Effector memory CD4-positive, alpha-beta T cell (primary cell): ENCODE data around the gene CHRM1.
A peak's percentile ranks its signal among the peaks of the same experiment; 100 is the strongest.

Source experiments
- DNase-seq, 3 donors: peaks; one replicate each; pipeline ENCODE4 v3.0.0-alpha.2; 2020
- H3K27ac ChIP-seq: 2 replicates; pipeline ENCODE4 v1.7.0; 2013; ENCODE audit warnings: mild to moderate bottlenecking, low read length, moderate library complexity; ENCODE audit not compliant: insufficient read depth, poor library complexity, severe bottlenecking
- H3K27me3 ChIP-seq: replicated peaks from 2 replicates; pipeline ENCODE4 v1.7.0; 2013; ENCODE audit warnings: mild to moderate bottlenecking, low read length; ENCODE audit not compliant: insufficient read depth, control insufficient read depth, poor library complexity, severe bottlenecking
- H3K36me3 ChIP-seq: 2 replicates; pipeline ENCODE4 v1.7.0; 2013; ENCODE audit warnings: mild to moderate bottlenecking, low read length, moderate library complexity; ENCODE audit not compliant: control insufficient read depth, insufficient read depth
- H3K4me1 ChIP-seq: 2 replicates; pipeline ENCODE4 v1.7.0; 2013; ENCODE audit warnings: low read length, mild to moderate bottlenecking; ENCODE audit not compliant: control insufficient read depth, insufficient read depth, poor library complexity, severe bottlenecking
- H3K4me3 ChIP-seq: 2 replicates; pipeline ENCODE4 v1.7.0; 2013; ENCODE audit warnings: low read length, low read depth, mild to moderate bottlenecking; ENCODE audit not compliant: insufficient read depth, poor library complexity, severe bottlenecking
- H3K9me3 ChIP-seq: 2 replicates; pipeline ENCODE4 v1.7.0; 2013; ENCODE audit warnings: mild to moderate bottlenecking, low read length, moderate library complexity; ENCODE audit not compliant: control insufficient read depth

Gene CHRM1

DNA sequence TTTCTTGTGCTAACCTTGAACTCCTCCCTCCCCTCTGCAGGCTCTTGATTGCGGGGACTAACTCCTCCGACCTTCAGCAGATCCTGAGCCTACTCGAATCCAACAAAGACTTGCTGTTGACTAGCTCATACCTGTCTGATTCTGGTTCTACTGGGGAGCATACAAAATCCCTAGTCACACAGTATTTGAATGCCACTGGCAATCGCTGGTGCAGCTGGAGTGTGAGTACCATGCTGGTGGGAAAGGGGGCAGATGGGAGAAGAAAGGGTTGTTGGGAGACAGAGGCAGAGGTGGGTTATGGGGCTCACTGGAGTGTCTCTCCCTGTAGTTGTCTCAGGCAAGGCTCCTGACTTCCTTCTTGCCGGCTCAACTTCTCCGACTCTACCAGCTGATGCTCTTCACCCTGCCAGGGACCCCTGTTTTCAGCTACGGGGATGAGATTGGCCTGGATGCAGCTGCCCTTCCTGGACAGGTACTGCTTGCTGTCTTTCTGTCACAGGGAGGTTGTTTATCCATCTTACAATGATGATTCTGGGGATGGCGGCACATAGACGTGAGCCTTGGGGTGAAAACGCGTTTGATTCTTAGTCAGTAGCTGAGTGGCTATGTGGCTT is 35.9 kb downstream of the CHRM1 start:
- DNase-seq, result no peak
- H3K36me3 ChIP-seq, result peaks cover 70% of the 10 kb centered on the region
- H3K9me3 ChIP-seq, result no peaks in the 10 kb centered on the region
- H3K27me3 ChIP-seq, result no peaks in the 10 kb centered on the region
- H3K4me1 ChIP-seq, result peaks cover 23% of the 10 kb centered on the region
- no peak overlapping the region for H3K27ac ChIP-seq
- H3K4me3 ChIP-seq, result no peak overlapping the region

DNA sequence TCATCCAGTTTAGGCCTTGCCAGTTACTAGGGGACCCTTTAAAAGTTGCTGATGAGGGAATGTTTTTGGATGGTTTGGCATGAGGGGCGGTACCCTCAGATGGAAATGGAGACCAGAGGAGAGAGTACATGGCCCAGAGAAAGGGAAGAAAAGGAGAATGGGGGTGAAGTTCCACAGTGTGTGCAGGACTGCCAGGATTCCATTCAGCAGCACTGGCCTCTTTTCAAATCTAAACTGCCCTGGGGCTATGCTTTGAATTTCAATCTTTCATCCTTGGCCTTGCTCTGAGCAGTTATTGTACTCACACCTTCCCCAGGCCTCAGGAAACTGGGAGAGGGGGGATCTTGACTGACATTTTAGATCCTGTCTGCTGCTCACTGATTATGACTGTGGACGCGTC is 37.5 kb downstream of the CHRM1 start:
- no peaks in the 10 kb centered on the region for H3K27me3 ChIP-seq
- no peaks in the 10 kb centered on the region for H3K9me3 ChIP-seq
- no peak overlapping the region for H3K27ac ChIP-seq
- DNase-seq, result no peak
- peaks cover 59% of the 10 kb centered on the region for H3K36me3 ChIP-seq
- no peak overlapping the region for H3K4me3 ChIP-seq
- peaks cover 29% of the 10 kb centered on the region for H3K4me1 ChIP-seq

DNA sequence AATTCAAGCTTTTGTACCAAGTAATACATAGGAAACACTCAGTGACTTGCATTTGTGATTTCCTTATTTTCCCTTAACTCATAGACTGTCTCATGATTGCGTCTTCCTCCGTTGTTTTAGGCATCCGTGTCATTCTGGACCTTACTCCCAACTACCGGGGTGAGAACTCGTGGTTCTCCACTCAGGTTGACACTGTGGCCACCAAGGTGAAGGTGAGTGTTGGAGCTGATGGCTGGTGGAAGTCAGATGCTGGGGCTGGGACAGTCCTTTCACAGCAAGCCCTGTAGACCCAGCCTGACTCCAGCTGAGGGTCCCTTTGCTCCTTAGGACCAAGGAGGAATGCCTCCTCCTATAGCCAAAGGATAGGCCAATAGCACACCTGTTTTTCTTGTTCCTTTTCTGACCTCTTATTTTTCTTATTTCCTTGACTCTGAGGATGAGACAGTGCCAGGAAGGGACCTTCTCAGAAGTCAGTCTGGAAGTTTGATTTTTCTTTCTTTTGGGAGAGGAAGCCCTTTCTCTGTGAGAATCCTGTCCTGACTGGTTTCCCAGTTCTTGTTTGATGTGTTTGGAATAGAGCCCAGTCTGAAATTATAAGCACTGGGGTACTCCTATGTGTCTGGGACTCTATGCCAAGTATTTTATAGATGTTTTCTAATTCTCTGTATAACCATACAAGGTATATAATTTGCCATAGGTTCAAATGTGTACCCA is 38.2 kb downstream of the CHRM1 start:
- Histone ChIP-seq H3K4me1 (peaks cover 29% of the 10 kb centered on the region), H3K4me3 (no peak overlapping the region), H3K27me3 (no peaks in the 10 kb centered on the region), H3K9me3 (no peaks in the 10 kb centered on the region), H3K36me3 (peaks cover 52% of the 10 kb centered on the region), H3K27ac (peak overlapping the region; percentile 96)
- DNase-seq, result no peak

DNA sequence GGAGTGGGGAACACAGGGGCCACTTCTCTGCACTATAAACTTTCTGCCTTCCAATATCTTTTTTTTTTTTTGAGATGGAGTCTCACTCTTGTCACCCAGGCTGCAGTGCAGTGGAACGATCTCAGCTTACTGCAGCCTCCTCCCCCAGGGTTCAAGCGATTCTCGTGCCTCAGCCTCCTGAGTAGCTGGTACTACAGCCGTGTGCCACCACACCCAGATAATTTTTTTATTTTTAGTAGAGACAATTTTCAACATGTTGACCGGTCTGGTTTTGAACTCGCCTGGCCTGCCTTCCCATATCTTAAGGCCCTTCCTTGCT is 38.8 kb downstream of the CHRM1 start:
- peaks cover 29% of the 10 kb centered on the region for H3K4me1 ChIP-seq

DNA sequence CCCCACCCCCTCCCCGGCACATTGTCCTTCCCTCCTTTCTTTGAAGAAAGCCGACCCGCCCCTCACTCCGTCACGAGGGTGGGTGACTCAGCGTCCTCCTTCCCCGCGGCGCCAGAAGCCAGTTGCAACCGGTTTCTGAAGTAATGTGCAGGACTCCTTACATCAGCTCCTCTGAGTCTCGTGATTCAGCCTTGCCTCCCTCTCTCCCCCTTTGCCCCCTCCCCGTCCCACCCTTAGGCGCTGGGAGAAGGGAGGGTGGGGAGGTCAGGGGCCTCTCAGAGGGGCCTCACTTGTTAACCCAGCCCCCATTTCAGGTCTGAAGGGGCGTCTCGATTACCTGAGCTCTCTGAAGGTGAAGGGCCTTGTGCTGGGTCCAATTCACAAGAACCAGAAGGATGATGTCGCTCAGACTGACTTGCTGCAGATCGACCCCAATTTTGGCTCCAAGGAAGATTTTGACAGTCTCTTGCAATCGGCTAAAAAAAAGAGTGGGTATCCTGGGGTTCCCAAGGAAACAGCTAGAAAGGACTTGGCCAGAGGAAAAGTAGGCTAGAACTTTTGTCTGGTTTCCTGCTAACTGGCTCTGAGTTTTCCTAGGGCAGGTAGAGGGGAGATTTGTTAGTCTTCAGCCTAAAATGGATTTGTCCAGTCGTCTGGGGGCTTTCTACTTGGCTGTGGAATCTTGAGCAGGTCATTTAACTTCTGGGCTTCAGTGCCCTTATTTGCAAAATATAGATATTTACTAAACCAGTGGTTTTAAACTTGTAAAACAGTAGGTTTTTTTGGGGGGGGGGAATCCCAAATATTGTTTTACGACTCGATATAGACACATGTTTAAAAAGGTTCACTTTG is 39.4 kb downstream of the CHRM1 start:
- H3K27me3 ChIP-seq, result no peaks in the 10 kb centered on the region
- H3K27ac ChIP-seq, result peak overlapping the region; percentile 96
- no peaks in the 10 kb centered on the region for H3K9me3 ChIP-seq
- H3K4me1 ChIP-seq, result peaks cover 29% of the 10 kb centered on the region
- peak overlapping the region; percentile 99 for H3K4me3 ChIP-seq
- H3K36me3 ChIP-seq, result peaks cover 40% of the 10 kb centered on the region
- DNase-seq, result peak; percentile 89 to 94 (median 90)

More for the DNA sequence above, 38.8 kb downstream of the CHRM1 start:
- Histone ChIP-seq H3K9me3 (no peaks in the 10 kb centered on the region), H3K4me3 (peak overlapping the region; percentile 99), H3K36me3 (peaks cover 46% of the 10 kb centered on the region), H3K27me3 (no peaks in the 10 kb centered on the region), H3K27ac (peak overlapping the region; percentile 96)
- DNase-seq, result no peak

DNA sequence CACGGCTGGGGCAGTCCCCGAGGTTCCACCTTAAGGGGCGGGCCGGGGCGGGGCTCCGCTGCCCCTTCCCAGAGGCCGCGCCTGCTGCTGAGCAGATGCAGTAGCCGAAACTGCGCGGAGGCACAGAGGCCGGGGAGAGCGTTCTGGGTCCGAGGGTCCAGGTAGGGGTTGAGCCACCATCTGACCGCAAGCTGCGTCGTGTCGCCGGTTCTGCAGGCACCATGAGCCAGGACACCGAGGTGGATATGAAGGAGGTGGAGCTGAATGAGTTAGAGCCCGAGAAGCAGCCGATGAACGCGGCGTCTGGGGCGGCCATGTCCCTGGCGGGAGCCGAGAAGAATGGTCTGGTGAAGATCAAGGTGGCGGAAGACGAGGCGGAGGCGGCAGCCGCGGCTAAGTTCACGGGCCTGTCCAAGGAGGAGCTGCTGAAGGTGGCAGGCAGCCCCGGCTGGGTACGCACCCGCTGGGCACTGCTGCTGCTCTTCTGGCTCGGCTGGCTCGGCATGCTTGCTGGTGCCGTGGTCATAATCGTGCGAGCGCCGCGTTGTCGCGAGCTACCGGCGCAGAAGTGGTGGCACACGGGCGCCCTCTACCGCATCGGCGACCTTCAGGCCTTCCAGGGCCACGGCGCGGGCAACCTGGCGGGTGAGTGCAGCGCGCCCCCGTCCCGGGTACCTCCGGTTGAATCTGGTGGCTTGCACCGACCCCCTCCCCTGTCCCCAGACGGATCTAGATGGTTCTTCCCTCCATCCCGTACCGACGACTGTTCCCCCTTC is 40.2 kb downstream of the CHRM1 start, which contains the start of gene SLC3A2:
Gene SLC3A2 (plus strand): TSS at position 94 of the 776 bp plus-strand sequence. CDS start 128 bp downstream, at position 222.
- Histone ChIP-seq H3K4me1 (peaks cover 29% of the 10 kb centered on the region), H3K27ac (peak within 1 kb of the TSS; percentile 96), H3K9me3 (no peaks in the 10 kb centered on the region), H3K27me3 (no peaks in the 10 kb centered on the region), H3K4me3 (peak within 1 kb of the TSS; percentile 99), H3K36me3 (peaks cover 32% of the 10 kb centered on the region)
- DNase-seq, result peak; percentile 77 to 79 (median 77)

DNA sequence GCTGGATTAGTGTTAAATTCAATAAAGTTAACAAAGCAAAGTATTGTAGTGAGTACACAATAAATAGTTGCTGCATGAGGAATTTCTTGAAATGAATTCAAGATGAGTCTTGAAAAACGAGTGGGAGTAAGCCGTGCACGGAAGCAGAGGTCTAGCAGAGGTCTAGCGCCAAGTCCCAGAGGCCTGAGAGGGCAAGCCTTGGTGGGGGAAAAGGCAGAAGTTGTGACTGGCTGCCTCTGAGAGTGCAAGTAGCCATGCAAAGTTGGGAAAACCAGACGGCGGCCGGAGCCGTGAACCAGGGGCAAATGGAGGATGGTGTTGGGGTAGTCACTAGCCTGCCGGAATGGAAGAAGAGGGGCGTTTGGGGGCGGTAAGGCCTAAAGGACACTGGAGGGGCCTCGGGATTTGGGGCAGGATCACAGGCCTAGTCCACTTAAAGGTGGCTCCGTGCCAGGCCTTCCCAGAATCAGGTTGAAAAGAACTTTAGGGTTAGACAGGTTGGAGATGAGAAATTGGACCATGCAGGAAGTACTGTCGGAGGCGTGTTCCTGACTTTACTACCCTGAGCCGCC is 40.8 kb downstream of the CHRM1 start:
- H3K4me1 ChIP-seq, result peaks cover 29% of the 10 kb centered on the region
- no peaks in the 10 kb centered on the region for H3K27me3 ChIP-seq
- peak overlapping the region; percentile 96 for H3K27ac ChIP-seq
- DNase-seq, result no peak
- H3K4me3 ChIP-seq, result peak overlapping the region; percentile 99
- peaks cover 25% of the 10 kb centered on the region for H3K36me3 ChIP-seq
- no peaks in the 10 kb centered on the region for H3K9me3 ChIP-seq

DNA sequence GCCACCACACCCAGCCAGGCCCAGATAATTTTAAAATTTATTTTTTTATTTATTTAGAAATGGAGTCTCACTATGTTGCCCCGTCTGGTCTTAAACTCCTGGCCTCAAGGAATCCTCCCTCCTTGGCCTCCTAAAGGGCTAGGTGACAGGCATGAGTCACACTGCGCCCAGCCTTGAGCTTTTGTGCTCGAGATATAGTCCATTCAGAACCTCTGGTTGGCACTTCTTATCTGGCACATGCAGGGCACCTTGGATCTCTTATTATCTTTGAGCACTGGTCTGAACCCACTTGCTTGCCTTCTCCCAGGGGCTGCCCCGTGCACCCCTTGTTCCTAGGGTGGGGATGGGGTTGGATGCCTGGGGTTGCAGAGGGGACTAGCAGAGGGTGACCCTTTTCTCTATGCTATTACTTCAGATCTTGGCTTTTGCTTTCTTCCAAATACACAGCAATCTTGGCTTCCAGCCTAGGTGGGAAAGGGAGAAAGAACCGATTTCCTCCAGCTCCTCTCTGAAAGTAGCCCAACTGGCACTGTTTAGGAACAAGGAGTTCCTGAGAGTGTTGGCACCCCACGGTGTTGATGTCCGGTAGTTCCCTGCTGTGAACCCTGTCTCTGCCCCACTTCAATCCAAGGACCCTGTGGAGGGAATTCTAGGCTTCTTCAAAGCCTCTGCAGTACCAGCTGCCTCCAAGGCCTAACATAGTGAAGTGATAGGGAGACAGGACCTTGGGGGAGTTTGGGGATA is 41.8 kb downstream of the CHRM1 start:
- Histone ChIP-seq H3K9me3 (no peaks in the 10 kb centered on the region), H3K27me3 (no peaks in the 10 kb centered on the region), H3K27ac (peak overlapping the region; percentile 96), H3K36me3 (peaks cover 18% of the 10 kb centered on the region), H3K4me1 (peaks cover 29% of the 10 kb centered on the region), H3K4me3 (no peak overlapping the region)
- DNase-seq, result no peak

DNA sequence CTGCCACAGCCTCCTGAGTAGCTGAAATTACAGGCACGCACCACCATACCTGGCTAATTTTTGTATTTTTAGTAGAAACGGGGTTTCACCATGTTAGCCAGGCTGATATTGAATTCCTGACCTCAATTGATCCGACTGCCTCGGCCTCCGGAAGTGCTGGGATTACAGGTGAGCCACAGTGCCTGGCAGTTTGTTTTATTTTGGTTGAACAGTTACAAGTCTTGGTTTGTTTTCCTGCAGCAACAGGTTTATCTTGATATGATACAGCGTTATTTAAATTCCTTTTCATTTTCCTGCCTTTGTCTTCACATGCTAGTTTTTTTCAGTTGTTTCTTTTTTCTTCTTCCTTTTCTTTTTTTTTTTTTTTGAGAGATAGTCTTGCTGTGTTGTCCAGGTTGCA is 44.5 kb downstream of the CHRM1 start:
- Histone ChIP-seq H3K4me1 (peaks cover 11% of the 10 kb centered on the region), H3K9me3 (no peaks in the 10 kb centered on the region), H3K36me3 (no peaks in the 10 kb centered on the region), H3K4me3 (no peak overlapping the region), H3K27ac (no peak overlapping the region), H3K27me3 (no peaks in the 10 kb centered on the region)
- DNase-seq, result no peak
